GM18868 (cell line): ENCODE data around the gene ZFPM1.

ENCODE experiments used
- ATAC-seq: cut with Tn5 transposase; IDR thresholded peaks from one replicate; pipeline ENCODE4 v1.9.1; 2021; ENCODE audit warnings: mild to moderate bottlenecking, moderate library complexity; ENCODE audit not compliant: unreplicated experiment

ZFPM1 gene

GRCh38 chr16:88417684-88418476 is 35.2 kb upstream of the ZFPM1 start:
- ATAC-seq, result no peak

- no peak for ATAC-seq
These were observed 34.2 kb upstream of the ZFPM1 start for GRCh38 chr16:88418869-88419268.

GRCh38 chr16:88419790-88420189 is 33.3 kb upstream of the ZFPM1 start:
- ATAC-seq, result no peak

GRCh38 chr16:88420496-88420895 is 32.6 kb upstream of the ZFPM1 start:
- ATAC-seq, result no peak

- ATAC-seq, result no peak
These were observed 31.8 kb upstream of the ZFPM1 start for GRCh38 chr16:88421301-88421700.

GRCh38 chr16:88421871-88422433 is 31.1 kb upstream of the ZFPM1 start:
- no peak for ATAC-seq

- ATAC-seq, result no peak
These were observed 30.2 kb upstream of the ZFPM1 start for GRCh38 chr16:88422733-88423447.

GRCh38 chr16:88423448-88423850 is 29.6 kb upstream of the ZFPM1 start:
- no peak for ATAC-seq

- ATAC-seq, result no peak
These were observed 28.4 kb upstream of the ZFPM1 start for GRCh38 chr16:88424587-88425235.

- ATAC-seq, result no peak
These were observed 27.1 kb upstream of the ZFPM1 start for GRCh38 chr16:88426018-88426417.

- no peak for ATAC-seq
These were observed 25.7 kb upstream of the ZFPM1 start for GRCh38 chr16:88427376-88427775.

GRCh38 chr16:88428156-88428555 is 24.9 kb upstream of the ZFPM1 start:
- no peak for ATAC-seq

- ATAC-seq, result no peak
These were observed 24.3 kb upstream of the ZFPM1 start for GRCh38 chr16:88428616-88429386.

GRCh38 chr16:88429387-88430184 is 23.5 kb upstream of the ZFPM1 start:
- no peak for ATAC-seq

GRCh38 chr16:88430185-88430523 is 22.9 kb upstream of the ZFPM1 start:
- ATAC-seq, result no peak

- ATAC-seq, result no peak
These were observed 22.3 kb upstream of the ZFPM1 start for GRCh38 chr16:88430524-88431446.

- ATAC-seq, result no peak
These were observed 21.4 kb upstream of the ZFPM1 start for GRCh38 chr16:88431651-88432050.

- ATAC-seq, result no peak
These were observed 20.9 kb upstream of the ZFPM1 start for GRCh38 chr16:88432174-88432573.

- no peak for ATAC-seq
These were observed 20.3 kb upstream of the ZFPM1 start for GRCh38 chr16:88432753-88433152.
